ENCODE measurements around the gene NIP7. TPM values are rescaled to one million over a fixed set of nuclear protein-coding genes. Genes with fewer than 3 reads are reported as not detected.

The NIP7 gene
- total RNA-seq, 1 donor from 2014 or later = 45.5 TPM

GRCh38 chr16:69324013-69324531 is 15.5 kb upstream of the NIP7 start:
- FAIRE-seq (no peak), DNase-seq (ENCODE audit: low read depth) (no peak)
- no peak for TF ChIP-seq CTCF (IDR thresholded peaks at IDR 0.05; ENCODE audit: insufficient read depth, low read length, severe bottlenecking)
- no peak overlapping the region for H3K4me3 ChIP-seq (ENCODE audit: low read depth, low read length)
- no peaks in the 10 kb centered on the region for H3K27me3 ChIP-seq (ENCODE audit: control insufficient read depth, insufficient read depth, low read length)
- H3K36me3 ChIP-seq (ENCODE audit: control insufficient read depth, insufficient read depth, low read length) = peaks cover 38% of the 10 kb centered on the region

GRCh38 chr16:69324585-69325253 is 14.9 kb upstream of the NIP7 start:
- FAIRE-seq (no peak), DNase-seq (ENCODE audit: low read depth) (no peak)
- no peak for TF ChIP-seq CTCF (IDR thresholded peaks at IDR 0.05; ENCODE audit: insufficient read depth, low read length, severe bottlenecking)
- Histone ChIP-seq H3K27me3 (ENCODE audit: control insufficient read depth, insufficient read depth, low read length) (no peaks in the 10 kb centered on the region), H3K4me3 (ENCODE audit: low read depth, low read length) (no peak overlapping the region), H3K36me3 (ENCODE audit: control insufficient read depth, insufficient read depth, low read length) (peaks cover 33% of the 10 kb centered on the region)

GRCh38 chr16:69325784-69326171 is 13.8 kb upstream of the NIP7 start:
- Histone ChIP-seq H3K27me3 (ENCODE audit: control insufficient read depth, insufficient read depth, low read length) (no peaks in the 10 kb centered on the region), H3K36me3 (ENCODE audit: control insufficient read depth, insufficient read depth, low read length) (peaks cover 26% of the 10 kb centered on the region), H3K4me3 (ENCODE audit: low read depth, low read length) (no peak overlapping the region)
- DNase-seq (ENCODE audit: low read depth) = no peak
- no peak for FAIRE-seq
- no peak for TF ChIP-seq CTCF (IDR thresholded peaks at IDR 0.05; ENCODE audit: insufficient read depth, low read length, severe bottlenecking)

- no peak for DNase-seq (ENCODE audit: low read depth)
- H3K36me3 ChIP-seq (ENCODE audit: control insufficient read depth, insufficient read depth, low read length) = peaks cover 23% of the 10 kb centered on the region
- peak; percentile 60 for FAIRE-seq
- no peaks in the 10 kb centered on the region for H3K27me3 ChIP-seq (ENCODE audit: control insufficient read depth, insufficient read depth, low read length)
- no peak for TF ChIP-seq CTCF (IDR thresholded peaks at IDR 0.05; ENCODE audit: insufficient read depth, low read length, severe bottlenecking)
- no peak overlapping the region for H3K4me3 ChIP-seq (ENCODE audit: low read depth, low read length)
Observed at GRCh38 chr16:69326172-69326873, 13.2 kb upstream of the NIP7 start.

GRCh38 chr16:69327585-69328310 is 11.8 kb upstream of the NIP7 start:
- no peak overlapping the region for H3K4me3 ChIP-seq (ENCODE audit: low read depth, low read length)

More at GRCh38 chr16:69327585-69328310, 11.8 kb upstream of the NIP7 start:
- DNase-seq (ENCODE audit: low read depth) (no peak), FAIRE-seq (no peak)
- no peak for TF ChIP-seq CTCF (IDR thresholded peaks at IDR 0.05; ENCODE audit: insufficient read depth, low read length, severe bottlenecking)
- Histone ChIP-seq H3K36me3 (ENCODE audit: control insufficient read depth, insufficient read depth, low read length) (peaks cover 20% of the 10 kb centered on the region), H3K27me3 (ENCODE audit: control insufficient read depth, insufficient read depth, low read length) (no peaks in the 10 kb centered on the region)

Measured in bronchial epithelial cell (primary cell).